NCI-H446 (cell line): ENCODE data around the gene LCE4A.
"Not testable (repeated sequence)": the region's sequence is repeated elsewhere in the genome, so short reads cannot be mapped to it uniquely, and the experiment has no call there.

Experiments used
- DNase-seq, 2 experiments: peaks; one replicate each; lab custom pipeline; 2025; lab: John Stamatoyannopoulos, UW

Gene LCE4A

GRCh38 chr1:152707860-152708259 lies at the start of gene LCE4A:
TSS of gene LCE4A (plus strand) at chr1:152708160. CDS start at chr1:152709076, 916 bp downstream.
- no peak for DNase-seq

GRCh38 chr1:152658649-152659048 lies 49.3 kb upstream of the LCE4A start:
- no peak for DNase-seq

GRCh38 chr1:152663098-152663497 lies 44.9 kb upstream of the LCE4A start, which contains the start of gene LCE2D:
TSS of gene LCE2D (plus strand) at chr1:152663380. CDS start at chr1:152664106, 726 bp downstream.
- DNase-seq, result no peak

GRCh38 chr1:152666171-152666570 lies 41.8 kb upstream of the LCE4A start:
- DNase-seq, result not testable (repeated sequence)

- DNase-seq, result no peak
Measured at GRCh38 chr1:152667648-152668047, 40.3 kb upstream of the LCE4A start.

- no peak for DNase-seq
Measured at GRCh38 chr1:152673016-152673415, 34.9 kb upstream of the LCE4A start.

- DNase-seq, result not testable (repeated sequence)
Measured at GRCh38 chr1:152674983-152675382, 33.0 kb upstream of the LCE4A start, which contains the start of gene LCE2C. TSS of gene LCE2C (plus strand) at chr1:152675279. CDS start at chr1:152676016, 737 bp downstream.

GRCh38 chr1:152679459-152679858 lies 28.5 kb upstream of the LCE4A start:
- DNase-seq, result no peak

GRCh38 chr1:152681616-152682015 lies 26.3 kb upstream of the LCE4A start:
- DNase-seq, result no peak

GRCh38 chr1:152683846-152684245 lies 24.1 kb upstream of the LCE4A start:
- DNase-seq, result no peak

- not testable (repeated sequence) for DNase-seq
Measured at GRCh38 chr1:152685823-152686222, 22.1 kb upstream of the LCE4A start, which contains the start of gene LCE2B. TSS of gene LCE2B (plus strand) at chr1:152686123. CDS start at chr1:152686844, 721 bp downstream.

GRCh38 chr1:152697701-152698600 lies 10.0 kb upstream of the LCE4A start, which contains the start of gene LCE2A:
TSS of gene LCE2A (plus strand) at chr1:152698345. CDS start at chr1:152698902, 557 bp downstream.
- no peak for DNase-seq

GRCh38 chr1:152699746-152700145 lies 8.2 kb upstream of the LCE4A start:
- no peak for DNase-seq

- no peak for DNase-seq
Measured at GRCh38 chr1:152718238-152718637, 10.3 kb downstream of the LCE4A start.

- DNase-seq, result no peak
Measured at GRCh38 chr1:152725261-152725660, 17.3 kb downstream of the LCE4A start.

GRCh38 chr1:152728986-152729385 lies 21.0 kb downstream of the LCE4A start:
- DNase-seq, result no peak

GRCh38 chr1:152735648-152736047 lies 27.7 kb downstream of the LCE4A start:
- no peak for DNase-seq

- no peak for DNase-seq
Measured at GRCh38 chr1:152737997-152738396, 30.0 kb downstream of the LCE4A start.

- DNase-seq, result no peak
Measured at GRCh38 chr1:152739841-152740240, 31.9 kb downstream of the LCE4A start.

- no peak for DNase-seq
Measured at GRCh38 chr1:152741656-152742055, 33.7 kb downstream of the LCE4A start.

- DNase-seq, result no peak
Measured at GRCh38 chr1:152743371-152744145, 35.6 kb downstream of the LCE4A start.

GRCh38 chr1:152745289-152745704 lies 37.3 kb downstream of the LCE4A start:
- DNase-seq, result no peak
